HL-60/S4 treated with retinoic acid at 250 ng/mL for 4 days and 3 days (cell line): Measurements from ENCODE around the gene MAP4K3.

ENCODE experiments used
- in situ Hi-C: fragments of 300-500 bp; cut with MboI; formaldehyde crosslinking; loops from 2 replicates; pipeline ENCODE4 v1.7.0; 2022; ENCODE audit warnings: low sequenced_read_pairs

The MAP4K3 gene

DNA sequence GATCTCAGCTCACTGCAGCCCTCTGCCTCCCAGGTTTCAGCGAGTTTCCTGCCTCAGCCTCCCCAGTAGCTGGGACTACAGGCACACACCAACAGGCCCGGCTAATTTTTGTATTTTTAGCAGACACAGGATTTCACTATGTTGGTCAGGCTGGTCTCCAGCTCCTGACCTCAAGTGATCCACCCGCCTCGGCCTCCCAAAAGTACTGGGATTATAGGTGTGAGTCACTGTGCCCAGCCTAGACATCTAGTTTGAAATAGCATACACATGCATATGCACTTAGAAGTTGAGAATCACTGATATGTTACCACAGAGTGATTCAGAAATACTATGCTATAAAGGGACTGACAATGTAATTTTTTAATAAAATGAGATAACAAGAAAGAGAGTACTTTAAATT is 123.5 kb downstream of the MAP4K3 start:
- in situ Hi-C loops: no loop called here

DNA sequence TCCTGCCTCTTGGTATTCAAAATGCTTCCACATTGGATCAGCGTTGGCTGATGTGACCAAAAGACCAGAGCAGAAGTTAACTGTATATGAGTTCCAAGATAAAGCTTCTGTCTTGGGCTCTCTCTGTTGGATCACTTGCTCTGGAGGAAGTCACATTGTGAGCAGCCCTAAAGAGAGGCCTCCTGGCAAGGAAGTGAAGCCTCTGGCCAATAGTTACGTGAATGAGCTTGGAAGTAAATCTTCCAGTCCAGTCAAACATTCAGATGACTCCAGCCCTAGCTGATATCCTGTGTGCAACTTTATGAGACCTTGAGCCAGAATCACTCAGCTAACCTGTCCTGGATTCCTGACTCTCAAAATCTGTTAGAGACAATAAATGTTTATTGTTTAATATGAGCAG is 125.6 kb downstream of the MAP4K3 start:
- in situ Hi-C loops: no loop called here

DNA sequence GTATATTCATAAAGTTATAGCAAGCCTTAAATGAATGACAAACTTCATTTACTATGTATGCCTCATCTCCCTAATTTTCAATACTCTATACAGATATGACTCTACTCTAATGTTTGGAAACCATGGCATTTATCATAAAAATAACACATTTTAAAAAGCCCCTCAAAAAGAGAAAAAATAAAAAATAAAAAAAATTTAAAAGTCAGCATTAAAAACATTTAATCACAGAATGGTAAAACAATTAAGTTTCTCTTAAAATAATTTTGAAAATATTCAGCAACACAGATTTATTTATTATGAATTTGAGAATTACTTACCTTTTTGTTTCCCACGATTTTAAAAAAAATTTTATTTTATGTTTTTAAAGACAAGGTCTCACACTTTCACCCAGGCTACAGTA is 128.3 kb downstream of the MAP4K3 start:
- in situ Hi-C loops: no loop called here

DNA sequence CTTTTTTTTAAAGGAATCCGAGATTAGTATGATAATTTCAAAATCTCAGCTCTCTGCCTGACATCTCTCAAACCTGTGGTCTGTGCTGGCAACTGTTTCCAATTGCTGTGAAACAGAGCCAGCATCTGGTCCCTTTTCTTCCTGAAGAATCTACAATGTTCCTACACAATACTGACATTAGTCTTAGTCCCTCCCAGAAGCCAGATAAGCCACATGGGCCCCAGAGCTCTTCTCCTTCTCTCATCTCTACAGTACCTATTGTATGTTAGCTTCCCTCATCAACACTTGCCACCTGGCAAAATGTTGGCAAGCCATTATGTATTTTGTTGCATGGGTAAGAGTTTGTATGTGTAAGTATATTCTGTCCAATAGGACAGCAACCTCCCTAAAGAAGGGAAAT is 130.5 kb downstream of the MAP4K3 start:
- in situ Hi-C loops: no loop called here

DNA sequence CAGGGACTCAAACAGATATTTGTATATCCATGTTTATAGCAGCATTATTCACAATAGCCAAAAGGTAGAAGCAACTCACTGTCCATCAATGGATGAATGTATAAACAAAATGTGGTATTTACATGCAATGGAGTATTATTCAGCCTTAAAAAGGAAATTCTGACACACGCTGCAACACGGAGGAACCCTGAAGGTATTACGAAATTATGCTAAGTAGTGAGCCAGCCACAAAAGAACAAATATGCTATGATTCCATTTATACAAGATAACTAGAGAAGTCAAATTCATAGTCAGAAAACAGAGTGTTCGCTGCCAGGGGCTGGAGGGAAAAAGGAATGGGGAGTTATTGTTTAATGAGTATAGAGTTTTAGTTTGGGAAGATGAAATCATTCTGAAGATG is 132.4 kb downstream of the MAP4K3 start:
- in situ Hi-C loops: no loop called here

DNA sequence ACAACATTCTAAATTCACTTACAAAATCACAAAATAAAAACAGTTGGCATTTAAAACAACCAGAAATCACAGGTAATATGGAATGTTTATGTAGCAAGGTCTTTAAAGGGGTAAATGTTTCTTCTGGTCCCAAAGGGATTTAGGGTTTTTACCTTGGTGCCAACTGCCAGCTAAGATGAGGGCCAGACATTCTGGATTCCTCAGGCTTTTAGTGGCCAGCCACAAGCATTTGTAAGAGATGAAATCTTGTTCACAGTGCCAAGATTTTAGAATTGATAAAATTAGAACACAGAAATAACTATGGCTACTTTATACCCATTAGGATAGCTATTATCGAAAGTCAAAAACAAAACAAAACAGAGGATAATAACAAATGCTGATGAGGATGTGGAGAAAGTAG is 132.9 kb downstream of the MAP4K3 start:
- in situ Hi-C loops: no loop called here

DNA sequence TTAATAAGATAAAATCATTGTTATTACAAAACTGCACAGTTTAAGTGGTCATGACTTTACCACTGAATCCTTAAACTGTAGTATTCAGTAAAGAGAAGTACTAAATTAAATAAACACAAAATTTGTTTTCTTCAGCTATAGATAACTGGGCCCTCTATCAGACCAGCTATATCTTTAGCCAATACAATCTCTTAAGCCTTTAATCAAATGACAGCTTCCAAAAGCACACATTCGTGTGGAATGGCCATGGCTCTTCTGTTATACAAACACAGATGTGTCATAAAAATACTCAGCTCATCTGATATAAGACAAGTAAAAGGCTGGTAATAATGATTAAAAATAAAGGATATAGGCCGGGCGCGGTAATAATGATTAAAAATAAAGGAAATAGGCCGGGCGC is 135.7 kb downstream of the MAP4K3 start:
- in situ Hi-C loops: no loop called here

DNA sequence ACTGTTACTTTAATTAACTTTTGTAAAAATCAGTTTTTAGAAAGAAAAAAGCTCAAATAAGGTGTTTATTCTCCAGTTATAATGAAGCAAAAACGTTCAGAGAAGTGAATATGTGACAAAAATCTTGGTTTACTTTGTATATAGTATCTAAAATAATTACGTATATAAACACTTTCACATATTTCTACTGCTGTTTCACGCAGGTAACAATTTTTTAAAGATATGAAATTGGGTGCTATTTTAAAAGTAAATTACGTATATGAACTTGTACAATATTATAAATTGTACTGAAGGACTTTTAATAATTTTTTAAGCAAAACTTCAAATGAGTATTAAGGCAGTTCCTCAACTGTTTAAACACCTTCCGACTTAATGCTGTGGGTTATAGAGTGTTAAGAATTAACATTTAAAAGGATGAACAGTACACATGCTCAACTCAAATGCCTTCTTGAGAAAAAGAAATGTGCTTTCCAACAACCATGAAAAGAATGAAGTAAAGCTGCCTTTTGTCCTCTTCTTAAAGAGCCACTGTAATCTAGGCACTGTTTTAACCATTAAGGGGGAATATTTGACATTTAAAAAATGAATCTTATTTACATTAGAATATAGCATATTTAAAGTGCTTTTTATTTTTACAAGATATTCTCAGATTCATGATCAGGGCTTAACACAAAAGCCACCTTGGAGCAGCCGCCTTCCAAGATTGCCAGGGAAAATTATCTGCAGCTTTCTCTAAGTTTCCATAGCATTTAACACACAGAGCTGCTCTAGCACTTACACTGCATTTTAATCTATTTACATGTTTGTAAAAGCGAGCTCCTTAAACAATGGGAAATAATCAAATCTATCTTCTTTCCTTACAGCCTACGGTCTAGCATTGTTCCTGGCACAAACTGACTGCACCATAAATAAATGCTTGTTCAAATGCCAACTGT is 136.8 kb downstream of the MAP4K3 start:
- in situ Hi-C loops: no loop called here

DNA sequence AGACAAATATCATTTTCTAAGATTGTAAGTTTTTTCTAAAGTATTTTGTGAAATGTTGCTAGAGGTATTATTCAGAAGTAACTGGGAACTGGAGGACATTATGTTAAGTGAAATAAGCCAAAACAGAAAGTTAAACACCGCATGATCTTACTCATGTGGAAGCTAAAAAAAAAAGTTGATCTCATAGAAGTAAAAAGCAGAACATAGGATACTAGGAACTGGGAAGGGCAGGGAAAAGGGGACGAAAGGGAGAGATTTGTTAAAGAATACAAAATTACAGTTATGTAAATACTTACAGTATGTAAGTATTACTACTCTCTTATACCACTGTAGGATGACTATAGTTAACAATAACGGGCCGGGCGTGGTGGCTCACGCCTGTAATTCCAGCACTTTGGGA is 146.7 kb downstream of the MAP4K3 start:
- in situ Hi-C loops: no loop called here

DNA sequence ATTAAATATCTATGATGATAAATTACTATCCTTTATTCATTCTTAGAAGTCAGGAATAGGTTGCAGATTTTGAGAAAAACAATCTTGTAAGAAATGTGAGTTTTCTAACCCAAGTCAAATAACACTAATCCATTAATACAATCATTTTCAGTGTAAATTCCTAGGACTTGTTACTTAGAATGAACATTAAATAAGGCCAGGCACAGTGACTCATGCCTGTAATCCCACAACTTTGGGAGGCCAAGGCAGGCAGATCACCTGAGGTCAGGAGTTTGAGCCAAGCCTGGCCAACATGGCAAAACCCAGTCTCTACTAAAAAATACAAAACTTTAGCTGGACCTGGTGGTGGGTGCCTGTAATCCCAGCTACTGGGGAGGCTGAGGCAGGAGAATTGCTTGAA is 147.5 kb downstream of the MAP4K3 start:
- in situ Hi-C loops: no loop called here

DNA sequence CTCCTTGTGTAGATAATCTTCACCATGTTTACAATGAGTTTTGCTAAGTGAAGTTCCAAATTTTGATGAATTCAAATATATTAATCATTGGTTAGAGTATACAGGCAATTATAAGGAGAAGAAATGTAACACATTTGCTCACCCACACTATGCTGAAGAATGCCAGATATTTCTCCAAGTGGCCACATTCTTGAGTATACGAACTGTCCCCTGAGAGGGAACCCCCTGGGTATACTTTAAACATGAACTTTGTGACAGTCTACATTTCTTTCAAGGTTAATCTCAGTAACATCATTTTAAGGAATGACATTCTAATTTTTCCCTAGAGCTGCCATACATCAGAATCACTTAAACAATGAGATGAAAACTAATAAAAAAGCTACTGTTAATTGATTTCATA is 153.5 kb downstream of the MAP4K3 start:
- in situ Hi-C loops: no loop called here

DNA sequence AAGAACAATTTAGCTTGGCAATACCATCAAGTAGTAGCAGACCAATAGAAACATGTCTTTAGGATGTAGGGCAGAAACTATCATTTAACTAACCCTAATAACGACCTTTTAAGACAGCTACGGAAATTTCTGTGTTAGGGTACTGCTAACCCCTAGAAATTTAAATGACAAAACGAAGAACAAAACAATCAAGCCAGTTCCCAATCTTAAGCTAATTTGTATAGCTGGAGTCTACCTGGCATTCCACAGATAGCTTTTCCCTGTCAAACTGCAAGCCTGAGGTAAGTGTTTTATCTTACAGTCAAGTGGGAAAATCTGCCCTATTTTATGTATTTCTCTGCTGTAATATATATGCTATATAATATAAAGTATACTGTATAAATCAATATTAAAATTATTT is 155.7 kb downstream of the MAP4K3 start:
- in situ Hi-C loops: no loop called here

DNA sequence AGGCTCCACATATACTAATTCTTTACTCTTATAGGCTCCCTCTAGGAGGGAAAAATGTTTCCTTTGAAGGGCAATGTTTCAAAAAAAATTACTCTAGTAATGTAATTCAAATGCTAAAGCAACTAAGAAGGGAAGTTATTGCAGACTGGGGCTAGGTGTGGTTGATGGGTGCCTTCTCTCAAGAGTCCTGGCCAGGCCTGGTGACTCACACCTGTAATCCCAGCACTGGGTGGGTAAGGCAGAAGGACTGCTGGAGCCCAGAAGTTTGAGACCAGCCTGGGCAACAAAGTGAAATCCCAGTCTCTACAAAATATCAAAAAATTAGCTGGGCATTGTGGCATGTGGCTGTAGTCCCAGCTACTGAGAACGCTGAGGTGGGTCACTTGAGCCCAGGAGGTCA is 162.1 kb downstream of the MAP4K3 start:
- in situ Hi-C loops: no loop called here

DNA sequence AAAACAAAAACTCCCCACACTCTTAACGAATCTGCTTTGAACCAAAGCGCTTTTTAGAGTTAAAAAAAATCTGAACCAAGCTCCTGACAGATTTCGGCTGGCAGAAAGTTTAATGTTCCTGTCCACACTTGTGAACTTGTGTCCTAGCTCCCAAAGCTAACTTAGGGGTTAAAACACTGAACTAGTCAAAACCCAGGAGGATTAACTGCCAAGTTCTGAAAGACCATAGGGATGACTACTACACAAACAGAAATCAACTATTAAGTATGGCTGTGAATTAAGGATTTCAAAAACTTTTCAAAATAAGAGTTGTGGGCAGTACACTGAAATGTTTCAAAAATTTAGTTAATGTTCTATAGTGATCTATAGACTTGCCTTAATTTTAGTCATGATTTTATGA is 167.1 kb downstream of the MAP4K3 start:
- in situ Hi-C loops: no loop called here

DNA sequence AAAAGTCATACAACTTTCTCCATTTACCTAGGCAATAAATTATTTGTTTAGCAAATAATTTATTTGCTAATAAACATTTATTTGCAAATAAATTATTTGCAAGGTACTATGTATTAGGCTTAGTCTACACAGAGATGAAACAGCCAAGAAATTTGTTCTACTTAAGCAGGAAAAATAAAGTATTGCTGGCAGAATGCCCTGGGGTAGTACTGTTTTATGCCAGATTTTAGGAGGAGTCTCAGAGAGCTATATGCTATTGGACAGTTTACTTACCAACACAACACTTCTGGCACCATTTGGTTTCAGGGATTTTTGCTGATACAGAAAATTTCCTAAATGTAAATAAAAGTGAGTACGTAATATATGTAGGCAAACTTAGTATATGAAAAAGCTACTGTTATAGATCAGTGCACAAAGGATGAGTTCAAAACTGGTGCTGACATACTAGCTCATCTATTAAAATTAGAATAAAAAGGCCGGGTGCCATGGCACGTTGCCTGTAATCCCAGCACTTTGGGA is 170.1 kb downstream of the MAP4K3 start:
- in situ Hi-C loops: no loop called here

DNA sequence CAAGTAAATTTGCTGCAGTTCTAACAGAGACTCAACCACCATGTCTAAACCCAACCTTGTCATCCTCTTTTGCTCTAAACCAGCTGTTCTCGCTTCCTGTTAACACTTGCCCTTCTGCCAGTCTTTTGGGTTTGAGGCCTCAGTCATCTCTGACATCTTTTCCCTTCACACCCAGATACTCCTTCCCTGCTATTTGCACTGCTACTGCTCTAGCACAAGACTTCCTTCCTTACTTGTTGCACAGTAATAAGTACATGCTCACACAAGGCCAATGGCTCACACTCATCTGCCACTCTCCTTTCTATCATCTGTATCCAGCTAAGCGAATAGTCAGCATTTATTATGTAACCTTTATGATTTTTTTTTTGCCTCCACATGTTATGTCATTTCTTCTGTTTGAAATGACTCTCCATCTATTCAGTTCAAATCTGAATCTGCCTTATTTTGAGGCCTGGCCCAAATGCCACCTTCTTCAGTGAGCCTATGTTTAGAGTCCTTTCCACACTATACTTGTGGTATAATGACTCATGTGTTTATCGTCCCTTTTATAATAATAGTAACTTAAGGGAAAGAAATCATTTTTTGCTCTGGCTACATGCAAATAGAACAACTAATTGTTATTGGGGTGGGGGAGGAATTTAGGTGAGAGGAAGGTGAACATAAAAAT is 170.8 kb downstream of the MAP4K3 start:
- in situ Hi-C loops: no loop called here

DNA sequence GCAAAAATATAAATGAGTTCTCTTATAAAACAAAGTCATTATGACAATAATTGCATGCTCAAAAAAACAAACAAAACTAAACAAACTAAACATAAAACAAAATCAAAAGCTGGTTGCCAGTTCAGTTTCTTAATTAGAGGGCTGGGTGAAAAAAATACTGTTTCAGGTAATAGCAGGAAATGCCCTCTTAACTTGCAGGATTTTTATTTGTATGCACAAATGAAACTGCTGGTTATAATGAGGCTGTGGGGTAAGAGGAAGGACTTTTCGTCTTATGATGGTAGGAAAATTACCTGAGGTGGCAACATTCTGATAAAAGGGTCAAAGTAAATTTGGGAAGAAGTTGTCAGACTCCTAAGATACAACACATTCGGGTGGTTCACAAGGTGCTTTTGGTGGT is 171.8 kb downstream of the MAP4K3 start:
- in situ Hi-C loops: no loop called here

DNA sequence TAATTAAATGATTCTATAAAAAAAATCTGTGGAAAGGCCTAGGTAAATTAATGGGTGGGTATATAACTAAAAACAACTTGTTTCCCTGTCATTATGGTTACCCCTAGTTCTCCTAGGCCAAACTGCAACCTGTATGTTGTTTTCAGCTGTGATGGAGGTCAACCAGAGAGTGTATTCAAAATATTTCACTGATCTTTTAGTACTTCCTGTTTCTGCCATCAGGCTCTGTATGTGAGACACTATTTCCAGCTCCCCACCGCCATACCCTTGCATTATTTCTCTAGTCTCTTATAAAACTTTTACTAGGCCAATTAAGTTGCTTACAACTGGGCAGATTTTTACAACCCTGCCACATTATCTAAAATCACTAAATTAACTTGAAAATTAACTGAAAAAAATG is 172.4 kb downstream of the MAP4K3 start:
- in situ Hi-C loops: no loop called here

DNA sequence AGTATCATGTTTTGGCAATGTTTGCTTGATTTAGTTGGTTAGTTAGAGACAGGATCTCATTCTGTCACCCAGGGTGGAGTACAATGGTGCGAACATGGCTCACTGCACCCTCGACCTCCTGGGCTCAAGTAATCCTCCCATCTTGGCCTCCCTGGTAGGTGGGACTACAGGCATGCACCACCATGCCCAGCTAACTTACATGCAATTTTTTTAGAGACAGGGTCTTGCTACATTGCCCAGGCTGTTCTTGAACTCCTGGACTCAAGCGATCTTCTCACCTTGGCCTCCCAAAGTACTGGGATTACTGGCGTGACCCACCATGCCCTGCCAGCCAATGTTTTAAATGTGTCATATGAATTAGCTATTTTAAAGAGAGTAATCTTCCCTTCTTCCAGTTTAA is 177.0 kb downstream of the MAP4K3 start:
- in situ Hi-C loops: no loop called here

DNA sequence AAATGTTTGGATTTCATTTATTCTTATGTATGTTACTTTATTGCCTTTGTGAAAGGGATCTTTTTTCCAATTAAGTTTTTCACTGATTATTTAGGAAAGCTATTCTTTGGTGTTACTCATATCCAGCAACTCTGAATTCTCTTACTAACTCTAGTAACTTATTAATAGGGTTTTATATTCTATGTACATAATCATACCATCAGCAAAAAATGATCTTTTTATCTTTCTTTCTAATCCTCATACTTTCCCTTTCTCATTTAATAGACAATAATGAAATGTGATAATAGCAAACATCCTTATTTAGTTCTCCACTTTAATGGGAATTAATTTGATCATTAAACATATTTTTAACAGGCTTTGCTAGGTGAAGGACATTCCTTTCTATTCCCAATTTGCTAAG is 181.0 kb downstream of the MAP4K3 start:
- in situ Hi-C loops: no loop called here

DNA sequence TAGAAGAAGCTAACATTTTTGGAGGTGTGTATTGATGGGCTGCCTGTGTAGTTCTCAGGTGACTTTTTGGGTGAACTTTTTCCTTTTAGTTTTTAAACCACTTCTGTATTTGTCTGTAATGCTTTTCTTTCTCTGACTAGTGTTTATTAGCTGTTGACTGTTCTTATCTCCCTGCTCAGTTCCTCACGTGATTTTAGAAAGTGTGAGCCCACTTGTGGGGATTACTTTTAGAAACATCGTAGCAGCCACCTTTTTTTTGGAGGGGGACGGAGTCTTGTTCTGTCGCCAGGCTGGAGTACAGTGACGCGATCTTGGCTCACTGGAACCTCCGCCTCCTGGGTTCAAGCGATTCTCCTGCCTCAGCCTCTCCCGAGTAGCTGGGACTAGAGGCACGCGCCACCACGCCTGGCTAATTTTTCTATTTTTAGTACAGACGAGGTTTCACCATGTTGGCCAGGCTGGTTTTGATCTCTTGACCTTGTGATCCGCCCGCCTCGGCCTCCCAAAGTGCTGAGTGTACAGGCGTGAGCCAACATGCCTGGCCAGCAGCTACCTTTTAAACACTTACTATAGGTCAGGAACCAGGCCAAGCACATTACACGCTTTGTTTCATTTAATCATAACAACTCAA is 184.1 kb downstream of the MAP4K3 start:
- in situ Hi-C loops: no loop called here
